GM23338 (cell line): ENCODE measurements around the gene NWD2. TPM values are rescaled to one million over a fixed set of nuclear protein-coding genes. Genes with fewer than 3 reads are reported as not detected.

Source experiments
- ATAC-seq: fragments of 200-7000 bp; cut with Tn5 transposase; 3 replicates; pipeline ENCODE4 v1.9.1; 2020
- DNase-seq: peaks from one replicate; pipeline ENCODE4 v3.0.0-alpha.2; 2015; ENCODE audit warnings: low spot score
- H2AFZ ChIP-seq: fragments of 200-600 bp; sonication (generic); 2 replicates; pipeline ENCODE4 v1.8.0; 2016; ENCODE audit warnings: antibody characterized with exemption, mild to moderate bottlenecking, moderate library complexity
- H3F3A ChIP-seq: fragments of 200-600 bp; sonication (generic); replicated peaks from 2 replicates; pipeline ENCODE4 v1.8.0; 2017; ENCODE audit warnings: antibody characterized with exemption, mixed run types, low read depth
- H3K27ac ChIP-seq: fragments of 200-600 bp; sonication (generic); 2 replicates; pipeline ENCODE4 v1.6.1; 2016; ENCODE audit warnings: low read depth
- H3K27me3 ChIP-seq: fragments of 200-600 bp; sonication (generic); 2 replicates; pipeline ENCODE4 v1.8.0; 2016; ENCODE audit warnings: mild to moderate bottlenecking, mixed run types, moderate library complexity; ENCODE audit not compliant: insufficient read depth
- H3K36me3 ChIP-seq: fragments of 200-600 bp; sonication (generic); 2 replicates; pipeline ENCODE4 v1.8.0; 2016; ENCODE audit warnings: mild to moderate bottlenecking; ENCODE audit not compliant: insufficient read depth
- H3K4me1 ChIP-seq: fragments of 200-600 bp; sonication (generic); 2 replicates; pipeline ENCODE4 v1.8.0; 2016; ENCODE audit warnings: mild to moderate bottlenecking, moderate library complexity; ENCODE audit not compliant: insufficient read depth
- H3K4me2 ChIP-seq: fragments of 200-600 bp; sonication (generic); 2 replicates; pipeline ENCODE4 v1.7.1; 2017; ENCODE audit warnings: mixed run types
- H3K4me3 ChIP-seq: fragments of 200-600 bp; sonication (generic); 2 replicates; pipeline ENCODE4 v1.6.1; 2016; ENCODE audit warnings: mixed run types
- H3K79me2 ChIP-seq: fragments of 200-600 bp; sonication (generic); replicated peaks from 2 replicates; pipeline ENCODE4 v1.8.0; 2017; ENCODE audit warnings: mild to moderate bottlenecking; ENCODE audit not compliant: insufficient read depth
- H3K9me2 ChIP-seq: fragments of 200-600 bp; sonication (generic); 2 replicates; pipeline ENCODE4 v1.8.0; 2017; ENCODE audit not compliant: insufficient read depth
- H4K20me1 ChIP-seq: fragments of 200-600 bp; sonication (generic); replicated peaks from 2 replicates; pipeline ENCODE4 v1.8.0; 2017; ENCODE audit warnings: mild to moderate bottlenecking; ENCODE audit not compliant: insufficient read depth
- H3K27ac Mint-ChIP-seq: 2 replicates; pipeline ENCODE4 v1.8.0; 2020; ENCODE audit warnings: inconsistent platforms, mild to moderate bottlenecking, moderate library complexity, mixed read lengths
- H3K27me3 Mint-ChIP-seq: 3 replicates; pipeline ENCODE4 v1.8.0; 2022; ENCODE audit warnings: low read depth, mild to moderate bottlenecking, moderate library complexity, mixed read lengths, inconsistent platforms; ENCODE audit not compliant: insufficient read depth, poor library complexity
- H3K36me3 Mint-ChIP-seq: 3 replicates; pipeline ENCODE4 v1.8.0; 2021; ENCODE audit warnings: low read depth, mild to moderate bottlenecking, inconsistent platforms, moderate library complexity, mixed read lengths
- H3K4me1 Mint-ChIP-seq: 3 replicates; pipeline ENCODE4 v1.8.0; 2020; ENCODE audit warnings: mild to moderate bottlenecking, inconsistent platforms, mixed read lengths
- H3K4me3 Mint-ChIP-seq: 3 replicates; pipeline ENCODE4 v1.8.0; 2021; ENCODE audit warnings: moderate library complexity, mild to moderate bottlenecking, inconsistent platforms, mixed read lengths
- H3K9me3 Mint-ChIP-seq: 3 replicates; pipeline ENCODE4 v1.8.0; 2020; ENCODE audit warnings: moderate library complexity, mild to moderate bottlenecking, inconsistent platforms, mixed read lengths
- CREB1 ChIP-seq: fragments of 250-450 bp; sonication (Bioruptor Pico); IDR thresholded peaks from 2 replicates; pipeline ENCODE4 v1.5.0; 2020; ENCODE audit warnings: low read depth, mild to moderate bottlenecking, moderate library complexity
- ETS1 ChIP-seq: IDR thresholded peaks from 2 replicates; pipeline ENCODE4 v1.6.1; 2016; ENCODE audit warnings: antibody characterized with exemption
- EZH2 ChIP-seq: fragments of 200-600 bp; sonication (generic); IDR thresholded peaks from one replicate; pipeline ENCODE4 v1.8.0; 2017; ENCODE audit warnings: antibody characterized with exemption, mild to moderate bottlenecking, low read depth; ENCODE audit not compliant: unreplicated experiment
- EZH2phosphoT487 ChIP-seq: fragments of 200-600 bp; sonication (generic); IDR thresholded peaks from one replicate; pipeline ENCODE4 v1.8.1; 2018; ENCODE audit warnings: antibody characterized with exemption; ENCODE audit not compliant: unreplicated experiment
- JUNB ChIP-seq: IDR thresholded peaks from one replicate; pipeline ENCODE4 v1.6.1; 2016; ENCODE audit warnings: antibody characterized with exemption; ENCODE audit not compliant: unreplicated experiment
- POLR2AphosphoS5 ChIP-seq: IDR thresholded peaks from 2 replicates; pipeline ENCODE4 v1.6.1; 2016; ENCODE audit warnings: antibody characterized with exemption, low read depth
- REST ChIP-seq: IDR thresholded peaks from one replicate; pipeline ENCODE4 v1.6.1; 2018; ENCODE audit warnings: antibody characterized with exemption; ENCODE audit not compliant: unreplicated experiment
- STAT1 ChIP-seq: IDR thresholded peaks from one replicate; pipeline ENCODE4 v1.6.1; 2016; ENCODE audit warnings: antibody characterized with exemption; ENCODE audit not compliant: unreplicated experiment
- ZNF114 ChIP-seq: fragments of 250-450 bp; sonication (Bioruptor Pico); IDR thresholded peaks from 2 replicates; pipeline ENCODE4 v1.5.0; 2020; ENCODE audit warnings: mild to moderate bottlenecking, moderate library complexity
- ZNF331 ChIP-seq: fragments of 250-450 bp; sonication (Bioruptor Pico); IDR thresholded peaks from 2 replicates; pipeline ENCODE4 v1.5.0; 2020; ENCODE audit warnings: low read depth, mild to moderate bottlenecking, moderate library complexity
- ZNF462 ChIP-seq: fragments of 250-450 bp; sonication (Bioruptor Pico); IDR thresholded peaks from 2 replicates; pipeline ENCODE4 v1.5.0; 2020; ENCODE audit warnings: mild to moderate bottlenecking, moderate library complexity
- polyA plus RNA-seq: library from polyadenylated mRNA; unstranded; fragments of >200 nt; fragmentation: Nextera tagmentation; extraction: Ambion mirVana; gene quantifications from 2 replicates; pipeline ENCODE4 v1.2.1, GENCODE V29; 2016
- total RNA-seq: library from RNA; depleted of rRNA; stranded (reverse); fragments of >200 nt; shearing (Covaris generic); gene quantifications from 2 replicates; pipeline ENCODE4 v1.2.3, GENCODE V29; 2014

The NWD2 gene
- total and polyA plus RNA-seq, 2 experiments from 2014 or later = 0.07 TPM; not detected in 1

- Histone ChIP-seq H3K36me3 (no peaks in the 10 kb centered on the region), H3K9me2 (0 out of 2 replicates have a peak, but pooled peaks cover 4% of the 10 kb centered on the region), H3K4me3 (no peak overlapping the region), H3F3A (no peaks in the 10 kb centered on the region), H3K27me3 (no peaks in the 10 kb centered on the region), H3K4me1 (peaks cover 2% of the 10 kb centered on the region; the same call in 1 of the 2 replicates), H2AFZ (no peak overlapping the region), H3K27ac (no peak overlapping the region), H3K79me2 (no peaks in the 10 kb centered on the region), H4K20me1 (no peaks in the 10 kb centered on the region), H3K4me2 (no peak overlapping the region)
- DNase-seq (no peak), ATAC-seq (no peak)
- Mint-ChIP-seq H3K4me3 (no peak overlapping the region), H3K27me3 (no peaks in the 10 kb centered on the region), H3K9me3 (no peaks in the 10 kb centered on the region; the same call in 2 of the 3 replicates), H3K4me1 (peaks cover 3% of the 10 kb centered on the region; the same call in 1 of the 3 replicates), H3K27ac (no peak overlapping the region), H3K36me3 (no peaks in the 10 kb centered on the region)
- no peak for TF ChIP-seq JUNB
- no peak for TF ChIP-seq EZH2phosphoT487
- no peak for TF ChIP-seq REST
- no peak for TF ChIP-seq ZNF331 (CRISPR knock-in tag)
- TF ChIP-seq CREB1 (CRISPR knock-in tag) = no peak
- TF ChIP-seq ETS1 = no peak
- no peak for TF ChIP-seq ZNF462 (CRISPR knock-in tag)
- TF ChIP-seq ZNF114 (CRISPR knock-in tag) = no peak
- TF ChIP-seq STAT1 = no peak
- TF ChIP-seq EZH2 = no peak
- no peak for TF ChIP-seq POLR2AphosphoS5
These were observed 12.2 kb upstream of the NWD2 start for GRCh38 chr4:37232315-37232714.
